Muscle layer of duodenum (tissue), 2 donors: Measurements from ENCODE around the gene GPR65.

ENCODE experiments used
- H3K27ac ChIP-seq: one replicate; pipeline ENCODE4 v1.7.0; 2013; ENCODE audit warnings: mild to moderate bottlenecking, low read length
- H3K27me3 ChIP-seq: one replicate; pipeline ENCODE4 v1.7.0; 2013; ENCODE audit warnings: low read depth, mild to moderate bottlenecking, control low read depth, low read length
- H3K36me3 ChIP-seq, 2 donors: one replicate each; pipeline ENCODE4 v1.7.0; 2013; ENCODE audit warnings: low read length in 2 of 2, control low read depth in 1 of 2, mild to moderate bottlenecking in 1 of 2; ENCODE audit not compliant: insufficient read depth in 2 of 2, control insufficient read depth in 1 of 2
- H3K4me1 ChIP-seq, 2 donors: one replicate each; pipeline ENCODE4 v1.7.0; 2013; ENCODE audit warnings: low read length in 2 of 2, mild to moderate bottlenecking in 2 of 2, control low read depth in 1 of 2, moderate library complexity in 1 of 2; ENCODE audit not compliant: insufficient read depth in 2 of 2, control insufficient read depth in 1 of 2
- H3K4me3 ChIP-seq, 2 donors: one replicate each; pipeline ENCODE4 v1.7.0; 2013; ENCODE audit warnings: low read length in 2 of 2, low read depth in 1 of 2, mild to moderate bottlenecking in 1 of 2
- H3K9me3 ChIP-seq, 2 donors: one replicate each; pipeline ENCODE4 v1.7.0; 2013; ENCODE audit warnings: low read length in 2 of 2, control low read depth in 1 of 2, mild to moderate bottlenecking in 1 of 2; ENCODE audit not compliant: control insufficient read depth in 1 of 2
- donor health status: healthy.

Gene GPR65

GRCh38 chr14:88043529-88044443 is 38.9 kb downstream of the GPR65 start:
- Histone ChIP-seq H3K36me3 (no peaks in the 10 kb centered on the region), H3K27ac (no peak overlapping the region), H3K27me3 (no peaks in the 10 kb centered on the region), H3K4me3 (no peak overlapping the region), H3K4me1 (no peaks in the 10 kb centered on the region), H3K9me3 (no peaks in the 10 kb centered on the region)

- Histone ChIP-seq H3K4me1 (no peaks in the 10 kb centered on the region), H3K27ac (peak overlapping the region; percentile 15), H3K4me3 (no peak overlapping the region), H3K9me3 (no peaks in the 10 kb centered on the region), H3K27me3 (no peaks in the 10 kb centered on the region), H3K36me3 (no peaks in the 10 kb centered on the region)
Measured at GRCh38 chr14:88044444-88044758, 39.5 kb downstream of the GPR65 start.

- peak overlapping the region; percentile 15 for H3K27ac ChIP-seq
- no peaks in the 10 kb centered on the region for H3K9me3 ChIP-seq
- no peaks in the 10 kb centered on the region for H3K36me3 ChIP-seq
- no peak overlapping the region for H3K4me3 ChIP-seq
- no peaks in the 10 kb centered on the region for H3K4me1 ChIP-seq
- no peaks in the 10 kb centered on the region for H3K27me3 ChIP-seq
Measured at GRCh38 chr14:88044776-88045446, 40.0 kb downstream of the GPR65 start.

- no peaks in the 10 kb centered on the region for H3K9me3 ChIP-seq
- H3K4me1 ChIP-seq, result no peaks in the 10 kb centered on the region
- no peak overlapping the region for H3K27ac ChIP-seq
- no peaks in the 10 kb centered on the region for H3K27me3 ChIP-seq
- H3K36me3 ChIP-seq, result no peaks in the 10 kb centered on the region
- H3K4me3 ChIP-seq, result no peak overlapping the region
Measured at GRCh38 chr14:88045705-88046104, 40.8 kb downstream of the GPR65 start.

DNA sequence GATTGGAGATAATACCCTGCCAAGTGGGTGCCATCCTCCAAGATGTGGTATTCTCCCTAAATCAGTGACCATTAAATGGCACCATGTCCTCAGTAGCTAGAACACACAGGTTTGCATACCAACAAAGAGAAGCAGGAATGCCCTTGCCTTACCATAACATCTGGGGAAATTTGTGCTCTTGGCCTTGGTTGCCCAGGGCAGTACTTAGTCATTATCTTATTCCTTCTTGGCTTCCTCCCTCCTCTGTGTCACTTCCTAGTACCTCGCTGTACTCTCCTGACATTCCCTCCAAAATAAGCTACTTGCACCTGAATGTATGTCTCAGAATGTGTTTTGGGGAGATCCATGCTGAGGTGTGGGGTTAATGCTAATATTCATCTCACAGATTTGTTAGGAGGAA is 43.4 kb downstream of the GPR65 start:
- H3K9me3 ChIP-seq, result no peaks in the 10 kb centered on the region
- no peaks in the 10 kb centered on the region for H3K4me1 ChIP-seq
- H3K27me3 ChIP-seq, result no peaks in the 10 kb centered on the region
- no peaks in the 10 kb centered on the region for H3K36me3 ChIP-seq
- no peak overlapping the region for H3K27ac ChIP-seq
- no peak overlapping the region for H3K4me3 ChIP-seq

GRCh38 chr14:88049266-88049665 is 44.3 kb downstream of the GPR65 start:
- no peaks in the 10 kb centered on the region for H3K4me1 ChIP-seq
- no peaks in the 10 kb centered on the region for H3K27me3 ChIP-seq
- no peak overlapping the region for H3K4me3 ChIP-seq
- no peaks in the 10 kb centered on the region for H3K9me3 ChIP-seq
- no peaks in the 10 kb centered on the region for H3K36me3 ChIP-seq
- H3K27ac ChIP-seq, result no peak overlapping the region

GRCh38 chr14:88049936-88050335 is 45.0 kb downstream of the GPR65 start:
- H3K4me1 ChIP-seq, result no peaks in the 10 kb centered on the region
- no peak overlapping the region for H3K4me3 ChIP-seq
- no peak overlapping the region for H3K27ac ChIP-seq
- H3K27me3 ChIP-seq, result no peaks in the 10 kb centered on the region
- no peaks in the 10 kb centered on the region for H3K9me3 ChIP-seq
- no peaks in the 10 kb centered on the region for H3K36me3 ChIP-seq

GRCh38 chr14:88060576-88060975 is 55.6 kb downstream of the GPR65 start:
- Histone ChIP-seq H3K36me3 (no peaks in the 10 kb centered on the region), H3K27ac (no peak overlapping the region), H3K4me1 (no peaks in the 10 kb centered on the region), H3K27me3 (no peaks in the 10 kb centered on the region), H3K9me3 (no peaks in the 10 kb centered on the region), H3K4me3 (no peak overlapping the region)

DNA sequence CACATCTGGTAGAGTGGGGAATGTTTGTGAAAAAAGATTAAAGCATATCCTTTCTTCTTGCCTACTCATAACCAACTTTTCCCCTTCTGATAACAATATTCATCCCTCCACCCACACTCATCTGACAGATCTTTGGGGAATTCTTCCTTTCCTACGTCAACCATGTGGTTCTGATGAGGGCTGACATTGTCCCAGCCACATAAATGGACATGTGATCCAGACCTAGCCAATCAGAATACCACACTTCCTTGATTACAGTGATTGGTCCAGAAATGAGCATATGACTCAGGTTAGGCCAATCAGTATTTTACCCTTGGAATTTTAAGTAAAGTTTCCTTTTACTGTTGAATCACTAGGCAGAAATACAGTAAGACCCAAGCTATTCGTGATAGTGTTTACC is 58.9 kb downstream of the GPR65 start:
- no peaks in the 10 kb centered on the region for H3K27me3 ChIP-seq
- no peaks in the 10 kb centered on the region for H3K36me3 ChIP-seq
- H3K4me1 ChIP-seq, result no peaks in the 10 kb centered on the region
- no peaks in the 10 kb centered on the region for H3K9me3 ChIP-seq
- H3K4me3 ChIP-seq, result no peak overlapping the region
- H3K27ac ChIP-seq, result no peak overlapping the region
